ENCODE results near the gene TREML2. TPM values are rescaled to one million over a fixed set of nuclear protein-coding genes. Genes with fewer than 3 reads are reported as not detected.

The TREML2 gene
- total RNA-seq, 1 experiment from 2014 or later = not detected

DNA sequence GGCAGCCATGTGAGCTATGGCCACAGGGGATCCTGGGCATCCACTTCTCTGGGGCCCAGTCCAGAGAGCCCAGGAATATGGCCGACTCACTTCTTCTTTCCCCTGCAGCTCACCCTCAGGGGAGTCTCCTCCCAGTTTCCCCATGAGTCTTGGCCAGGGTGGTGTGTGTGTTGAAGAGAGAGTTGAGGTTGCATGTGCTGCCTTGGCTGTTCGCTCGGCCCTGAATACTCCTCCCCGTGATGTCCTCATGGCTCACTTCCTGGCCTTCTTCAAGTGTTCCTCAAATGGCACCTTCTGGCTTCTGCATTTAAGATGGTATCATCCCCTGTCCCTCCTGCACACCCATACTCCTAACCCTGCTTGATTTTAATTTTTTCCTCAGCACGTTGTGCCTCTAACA, 43.6 kb downstream of the TREML2 start:
- no peak overlapping the region for H3K4me3 ChIP-seq (replicated peaks in 1 of 2; ENCODE audit: low read depth in 1 of 2, low read length in 2 of 2)
- no peak overlapping the region for H3K4me2 ChIP-seq (ENCODE audit: low read length)
- ChIA-PET POLR2A (no interaction called here), RAD21 (ENCODE audit: low non-redundant PET in 1 of 2, low total read pairs in 2 of 2, uncharacterized antibody in 2 of 2, unreplicated experiment in 2 of 2) (no interaction called here), CTCF (no interaction called here)
- no peak overlapping the region for H3K27ac ChIP-seq (ENCODE audit: low read depth, low read length)
- peaks cover 16% of the 10 kb centered on the region; the same call in 1 of the 2 replicates for H3K27me3 ChIP-seq (ENCODE audit: insufficient read depth, low read length)
- no peak overlapping the region for H2AFZ ChIP-seq (ENCODE audit: low read depth, low read length, poor library complexity, severe bottlenecking)
- no peaks in the 10 kb centered on the region for H3K9me3 ChIP-seq (ENCODE audit: control insufficient read depth in 1 of 2, insufficient read depth in 1 of 2, low read depth in 1 of 2, low read length in 2 of 2)
- ATAC-seq (no peak), DNase-seq (ENCODE audit: low read depth, low spot score) (no peak)
- H3K79me2 ChIP-seq (ENCODE audit: insufficient read depth, low read length) = no peaks in the 10 kb centered on the region
- H3K9ac ChIP-seq (ENCODE audit: low read length) = no peak overlapping the region
- no peaks in the 10 kb centered on the region for H3K4me1 ChIP-seq (ENCODE audit: control insufficient read depth in 1 of 2, insufficient read depth in 2 of 2, low read length in 2 of 2)
- no peaks in the 10 kb centered on the region for H3K9me2 ChIP-seq (ENCODE audit: insufficient read depth)
- H3K36me3 ChIP-seq (ENCODE audit: control insufficient read depth in 1 of 2, insufficient read depth in 2 of 2, low read length in 2 of 2) = no peaks in the 10 kb centered on the region
- BruUV-seq (replicated peaks) = no TSS peak
- no peaks in the 10 kb centered on the region for H4K20me1 ChIP-seq (ENCODE audit: insufficient read depth)
- TF ChIP-seq JUND (IDR thresholded peaks at IDR 0.05) (no peak), ZFX (IDR thresholded peaks at IDR 0.05) (no peak), POLR2A (IDR thresholded peaks at IDR 0.05; ENCODE audit: borderline replicate concordance, extremely low read depth, insufficient read depth, insufficient read length) (no peak), RAD21 (IDR thresholded peaks at IDR 0.05; ENCODE audit: low read depth) (no peak), ELF1 (IDR thresholded peaks at IDR 0.05; ENCODE audit: borderline replicate concordance, low read depth) (no peak), POLR2AphosphoS5 (IDR thresholded peaks at IDR 0.05; ENCODE audit: low read depth, low read length) (no peak), SP1 (IDR thresholded peaks at IDR 0.05; ENCODE audit: low read depth) (no peak)
- TF ChIP-seq, protein P1, sequence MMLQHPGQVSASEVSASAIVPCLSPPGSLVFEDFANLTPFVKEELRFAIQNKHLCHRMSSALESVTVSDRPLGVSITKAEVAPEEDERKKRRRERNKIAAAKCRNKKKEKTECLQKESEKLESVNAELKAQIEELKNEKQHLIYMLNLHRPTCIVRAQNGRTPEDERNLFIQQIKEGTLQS (IDR thresholded peaks at IDR 0.05) = no peak
- intact Hi-C loops (cut with micrococcal nuclease) = no loop called here

DNA sequence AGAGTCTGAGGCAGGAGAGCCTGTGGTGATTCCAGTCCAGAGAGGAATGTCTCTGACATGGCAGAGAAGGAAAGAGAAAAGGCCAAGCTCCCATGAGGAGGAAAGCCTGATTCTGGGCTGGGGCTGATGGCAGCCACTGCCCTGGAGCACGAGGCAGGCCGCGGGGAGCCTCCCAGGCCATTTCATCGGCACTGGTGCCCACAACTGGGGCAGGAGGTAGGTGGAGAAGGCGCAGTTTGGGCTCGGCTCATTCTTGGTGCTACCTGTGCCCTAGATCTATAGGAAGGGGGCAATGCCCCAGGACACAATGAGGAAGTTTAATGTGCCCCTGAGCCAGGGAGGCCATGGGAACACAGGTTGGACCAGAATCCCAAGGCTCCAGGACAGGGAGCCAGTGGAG, 44.2 kb downstream of the TREML2 start:
- H3K4me1 ChIP-seq (ENCODE audit: control insufficient read depth in 1 of 2, insufficient read depth in 2 of 2, low read length in 2 of 2) = no peaks in the 10 kb centered on the region
- TF ChIP-seq, protein P2, sequence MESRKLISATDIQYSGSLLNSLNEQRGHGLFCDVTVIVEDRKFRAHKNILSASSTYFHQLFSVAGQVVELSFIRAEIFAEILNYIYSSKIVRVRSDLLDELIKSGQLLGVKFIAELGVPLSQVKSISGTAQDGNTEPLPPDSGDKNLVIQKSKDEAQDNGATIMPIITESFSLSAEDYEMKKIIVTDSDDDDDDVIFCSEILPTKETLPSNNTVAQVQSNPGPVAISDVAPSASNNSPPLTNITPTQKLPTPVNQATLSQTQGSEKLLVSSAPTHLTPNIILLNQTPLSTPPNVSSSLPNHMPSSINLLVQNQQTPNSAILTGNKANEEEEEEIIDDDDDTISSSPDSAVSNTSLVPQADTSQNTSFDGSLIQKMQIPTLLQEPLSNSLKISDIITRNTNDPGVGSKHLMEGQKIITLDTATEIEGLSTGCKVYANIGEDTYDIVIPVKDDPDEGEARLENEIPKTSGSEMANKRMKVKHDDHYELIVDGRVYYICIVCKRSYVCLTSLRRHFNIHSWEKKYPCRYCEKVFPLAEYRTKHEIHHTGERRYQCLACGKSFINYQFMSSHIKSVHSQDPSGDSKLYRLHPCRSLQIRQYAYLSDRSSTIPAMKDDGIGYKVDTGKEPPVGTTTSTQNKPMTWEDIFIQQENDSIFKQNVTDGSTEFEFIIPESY (IDR thresholded peaks at IDR 0.05; ENCODE audit: extremely low read depth, insufficient replicate concordance, low read length) = no peak
- no peak overlapping the region for H3K4me2 ChIP-seq (ENCODE audit: low read length)
- no peaks in the 10 kb centered on the region for H3K9me2 ChIP-seq (ENCODE audit: insufficient read depth)
- H4K20me1 ChIP-seq (ENCODE audit: insufficient read depth) = no peaks in the 10 kb centered on the region
- H3K9me3 ChIP-seq (ENCODE audit: control insufficient read depth in 1 of 2, insufficient read depth in 1 of 2, low read depth in 1 of 2, low read length in 2 of 2) = no peaks in the 10 kb centered on the region
- BruUV-seq (replicated peaks) = no TSS peak
- no peak overlapping the region for H3K9ac ChIP-seq (ENCODE audit: low read length)
- intact Hi-C loops (cut with micrococcal nuclease) = no loop called here
- peaks cover 11% of the 10 kb centered on the region; the same call in 1 of the 2 replicates for H3K27me3 ChIP-seq (ENCODE audit: insufficient read depth, low read length)
- H3K4me3 ChIP-seq (replicated peaks in 1 of 2; ENCODE audit: low read depth in 1 of 2, low read length in 2 of 2) = no peak overlapping the region
- RAD21 ChIA-PET (ENCODE audit: low non-redundant PET in 1 of 2, low total read pairs in 2 of 2, uncharacterized antibody in 2 of 2, unreplicated experiment in 2 of 2) = no interaction called here
- POLR2A ChIA-PET = no interaction called here
- H2AFZ ChIP-seq (ENCODE audit: low read depth, low read length, poor library complexity, severe bottlenecking) = no peak overlapping the region
- H3K27ac ChIP-seq (ENCODE audit: low read depth, low read length) = no peak overlapping the region
- ATAC-seq (no peak), DNase-seq (ENCODE audit: low read depth, low spot score) (no peak)
- H3K79me2 ChIP-seq (ENCODE audit: insufficient read depth, low read length) = no peaks in the 10 kb centered on the region
- CTCF ChIA-PET = no interaction called here
- H3K36me3 ChIP-seq (ENCODE audit: control insufficient read depth in 1 of 2, insufficient read depth in 2 of 2, low read length in 2 of 2) = no peaks in the 10 kb centered on the region
